Measurements from ENCODE around the gene SLC26A6. TPM values are rescaled to one million over a fixed set of nuclear protein-coding genes. Genes with fewer than 3 reads are reported as not detected.

SLC26A6 gene
- total RNA-seq, 1 experiment from 2014 or later: 55.1 TPM

- TF ChIP-seq CTCF (IDR thresholded peaks at IDR 0.05 in 2 of 3, conservative IDR thresholded peaks at IDR 0.05 in 1 of 3; ENCODE audit: borderline replicate concordance in 1 of 3, insufficient read depth in 1 of 3, low read depth in 2 of 3, low read length in 2 of 3) (peak in 2 of 3 experiments; percentile 80 to 82; a peak in 4 of 6 replicates), RAD21 (IDR thresholded peaks at IDR 0.05; ENCODE audit: low read depth) (no peak), ZFX (IDR thresholded peaks at IDR 0.05) (peak; percentile 71; the same call in 1 of the 2 replicates), FOSL1 (IDR thresholded peaks at IDR 0.05; ENCODE audit: low read depth) (no peak), TCF7L2 (IDR thresholded peaks at IDR 0.05; ENCODE audit: borderline replicate concordance, extremely low read depth, insufficient read depth, insufficient read length) (no peak), ZNF274 (IDR thresholded peaks at IDR 0.05; ENCODE audit: low read depth, low read length) (no peak)
Measured at GRCh38 chr3:48635222-48636021, at the start of gene SLC26A6 (continued).

- H3K27me3 ChIP-seq (ENCODE audit: insufficient read depth, low read length): no peaks in the 10 kb centered on the region
- no peaks in the 10 kb centered on the region for H4K20me1 ChIP-seq (ENCODE audit: insufficient read depth)
- intact Hi-C loops (cut with micrococcal nuclease): loop anchor here (5.0 kb wide), 1 partner anchor 268 kb away; no protein-coding TSS in a partner anchor
- H3K9me3 ChIP-seq (ENCODE audit: control insufficient read depth in 1 of 2, insufficient read depth in 1 of 2, low read depth in 1 of 2, low read length in 2 of 2): no peaks in the 10 kb centered on the region
- H3K9ac ChIP-seq (ENCODE audit: low read length): peak overlapping the region; percentile 89
- peaks cover 29 to 42% of the 10 kb centered on the region in 2 experiments for H3K36me3 ChIP-seq (ENCODE audit: control insufficient read depth in 1 of 2, insufficient read depth in 2 of 2, low read length in 2 of 2)
- no peak for ATAC-seq
- DNase-seq (ENCODE audit: low read depth, low spot score): no peak
- H3K4me1 ChIP-seq (ENCODE audit: control insufficient read depth in 1 of 2, insufficient read depth in 2 of 2, low read length in 2 of 2): peaks cover 13 to 29% of the 10 kb centered on the region in 2 experiments
- no TSS peak for BruUV-seq (replicated peaks)
- no peaks in the 10 kb centered on the region for H3K9me2 ChIP-seq (ENCODE audit: insufficient read depth)
- H3K4me2 ChIP-seq (ENCODE audit: low read length): peak overlapping the region; percentile 93
- H3K79me2 ChIP-seq (ENCODE audit: insufficient read depth, low read length): peaks cover 34% of the 10 kb centered on the region
- H2AFZ ChIP-seq (ENCODE audit: low read depth, low read length, poor library complexity, severe bottlenecking): no peak overlapping the region
- H3K4me3 ChIP-seq (replicated peaks in 1 of 2; ENCODE audit: low read depth in 1 of 2, low read length in 2 of 2): peak overlapping the region; percentile 77 to 96
- RAD21 ChIA-PET (ENCODE audit: low non-redundant PET in 1 of 2, low total read pairs in 2 of 2, uncharacterized antibody in 2 of 2, unreplicated experiment in 2 of 2): no interaction called here
- CTCF ChIA-PET: interaction anchor here (1.3 kb wide), 1 partner anchor 21 kb away, joined by 3 read pairs; the partner anchor contains the start of gene CELSR3
- POLR2A ChIA-PET: interaction anchor here (1.0 kb wide), 1 partner anchor 20 kb away, joined by 4 read pairs; no protein-coding TSS in a partner anchor
- peak overlapping the region; percentile 38; the same call in 1 of the 2 replicates for H3K27ac ChIP-seq (ENCODE audit: low read depth, low read length)
- TF ChIP-seq ZBTB33 (IDR thresholded peaks at IDR 0.05; ENCODE audit: extremely low read depth, insufficient replicate concordance, low read length) (no peak), FOSL1 (IDR thresholded peaks at IDR 0.05; ENCODE audit: low read depth) (no peak), EZH2phosphoT487 (IDR thresholded peaks at IDR 0.05; ENCODE audit: borderline replicate concordance) (no peak), JUND (IDR thresholded peaks at IDR 0.05) (no peak), ZFX (IDR thresholded peaks at IDR 0.05) (no peak), ZNF274 (IDR thresholded peaks at IDR 0.05; ENCODE audit: low read depth, low read length) (no peak), EZH2 (IDR thresholded peaks at IDR 0.05) (no peak), EGR1 (IDR thresholded peaks at IDR 0.05; ENCODE audit: low read depth) (no peak), SRF (IDR thresholded peaks at IDR 0.05; ENCODE audit: low read depth) (no peak), CEBPB (IDR thresholded peaks at IDR 0.05; ENCODE audit: low read depth) (no peak), POLR2AphosphoS5 (IDR thresholded peaks at IDR 0.05; ENCODE audit: low read depth, low read length) (no peak), MAX (IDR thresholded peaks at IDR 0.05) (no peak), ATF3 (IDR thresholded peaks at IDR 0.05) (no peak), TCF7L2 (IDR thresholded peaks at IDR 0.05; ENCODE audit: borderline replicate concordance, extremely low read depth, insufficient read depth, insufficient read length) (no peak), ELF1 (IDR thresholded peaks at IDR 0.05; ENCODE audit: borderline replicate concordance, low read depth) (no peak), YY1 (IDR thresholded peaks at IDR 0.05; ENCODE audit: extremely low read depth, insufficient replicate concordance, low read depth, low read length) (no peak)
Measured at GRCh38 chr3:48684480-48685143, 49.4 kb upstream of the SLC26A6 start.
